DMS53 (cell line): ENCODE data around the gene THRB.

Experiments used
- DNase-seq: peaks from one replicate; lab custom pipeline; 2025; lab: John Stamatoyannopoulos, UW

THRB gene

GRCh38 chr3:24181256-24181655 is 313.4 kb downstream of the THRB start:
- DNase-seq, result no peak

GRCh38 chr3:24180616-24181015 is 314.0 kb downstream of the THRB start:
- DNase-seq, result no peak

GRCh38 chr3:24177201-24177600 is 317.4 kb downstream of the THRB start:
- no peak for DNase-seq

GRCh38 chr3:24174614-24175013 is 320.0 kb downstream of the THRB start:
- DNase-seq, result no peak

GRCh38 chr3:24168977-24169376 is 325.7 kb downstream of the THRB start:
- DNase-seq, result no peak

- no peak for DNase-seq
Measured at GRCh38 chr3:24167429-24167828, 327.2 kb downstream of the THRB start.

GRCh38 chr3:24166515-24166914 is 328.1 kb downstream of the THRB start:
- DNase-seq, result no peak

- no peak for DNase-seq
Measured at GRCh38 chr3:24165603-24165982, 329.1 kb downstream of the THRB start.

- DNase-seq, result no peak
Measured at GRCh38 chr3:24164967-24165602, 329.6 kb downstream of the THRB start.

- no peak for DNase-seq
Measured at GRCh38 chr3:24162929-24163328, 331.7 kb downstream of the THRB start.

GRCh38 chr3:24161841-24162240 is 332.8 kb downstream of the THRB start:
- no peak for DNase-seq

GRCh38 chr3:24160424-24161095 is 334.1 kb downstream of the THRB start:
- no peak for DNase-seq

GRCh38 chr3:24158761-24159454 is 335.7 kb downstream of the THRB start:
- DNase-seq, result no peak

GRCh38 chr3:24157106-24157505 is 337.5 kb downstream of the THRB start:
- no peak for DNase-seq

- DNase-seq, result no peak
Measured at GRCh38 chr3:24156466-24156865, 338.2 kb downstream of the THRB start.

- DNase-seq, result no peak
Measured at GRCh38 chr3:24155276-24155675, 339.4 kb downstream of the THRB start.

GRCh38 chr3:24154781-24155180 is 339.9 kb downstream of the THRB start:
- no peak for DNase-seq

GRCh38 chr3:24154013-24154695 is 340.5 kb downstream of the THRB start:
- no peak for DNase-seq

- no peak for DNase-seq
Measured at GRCh38 chr3:24151594-24151993, 343.1 kb downstream of the THRB start.

GRCh38 chr3:24149032-24149431 is 345.6 kb downstream of the THRB start:
- DNase-seq, result no peak

- DNase-seq, result no peak
Measured at GRCh38 chr3:24145981-24146822, 348.4 kb downstream of the THRB start.

- no peak for DNase-seq
Measured at GRCh38 chr3:24145481-24145880, 349.2 kb downstream of the THRB start.
